Lung (tissue), 12 donors: Measurements from ENCODE around the gene AMN. TPM values are rescaled to one million over a fixed set of nuclear protein-coding genes. Genes with fewer than 3 reads are reported as not detected.
A peak's percentile ranks its signal among the peaks of the same experiment; 100 is the strongest.

Source experiments
- ATAC-seq: fragments of 200-7000 bp; cut with Tn5 transposase; one replicate; pipeline ENCODE4 v1.9.1; 2020; ENCODE audit warnings: moderate number of reproducible peaks; ENCODE audit not compliant: insufficient read depth, low FRiP score
- DNase-seq, 3 donors: peaks; one replicate each; pipeline ENCODE4 v3.0.0-alpha.2; 2013 to 2017
- H3K27ac ChIP-seq, 2 donors: one replicate each; pipeline ENCODE4 v1.5.1; 2013; ENCODE audit warnings: mild to moderate bottlenecking in 2 of 2, moderate library complexity in 2 of 2, control low read depth in 1 of 2, inconsistent platforms in 1 of 2, low read depth in 1 of 2, low read length in 1 of 2
- H3K27me3 ChIP-seq, 3 donors: one replicate each; pipeline ENCODE4 v1.5.1; 2013; ENCODE audit warnings: low read length in 2 of 3; ENCODE audit not compliant: control insufficient read depth in 3 of 3, insufficient read depth in 3 of 3
- H3K36me3 ChIP-seq, 4 donors: one replicate each; pipeline ENCODE4 v1.5.1; 2013; ENCODE audit warnings: low read length in 4 of 4, mild to moderate bottlenecking in 1 of 4, moderate library complexity in 1 of 4; ENCODE audit not compliant: control insufficient read depth in 4 of 4, insufficient read depth in 4 of 4
- H3K4me1 ChIP-seq, 5 donors: one replicate each; pipeline ENCODE4 v1.5.1; 2013; ENCODE audit warnings: low read length in 5 of 5, mild to moderate bottlenecking in 2 of 5, moderate library complexity in 1 of 5; ENCODE audit not compliant: control insufficient read depth in 5 of 5, insufficient read depth in 5 of 5
- H3K4me3 ChIP-seq: one replicate; pipeline ENCODE4 v1.5.1; 2013; ENCODE audit warnings: mild to moderate bottlenecking, control low read depth, moderate library complexity
- H3K9ac ChIP-seq, 2 donors: one replicate each; pipeline ENCODE4 v1.5.1; 2013; ENCODE audit warnings: low read length in 2 of 2, control low read depth in 1 of 2; ENCODE audit not compliant: insufficient read depth in 1 of 2
- H3K9me3 ChIP-seq, 4 donors: one replicate each; pipeline ENCODE4 v1.5.1; 2013; ENCODE audit warnings: low read length in 3 of 4, mild to moderate bottlenecking in 1 of 4, moderate library complexity in 1 of 4; ENCODE audit not compliant: control insufficient read depth in 4 of 4, insufficient read depth in 3 of 4
- WGBS, 2 donors: extraction: QIAGEN DNeasy Blood & Tissue Kit; methylation state at CpG; one replicate each; pipeline ENCODE4 v1.1.7; 2013; 5-methylcytosine and 5-hydroxymethylcytosine counted together
- polyA plus RNA-seq, 2 donors: library from polyadenylated mRNA; stranded (reverse); fragments of 200-250 nt; gene quantifications; one replicate each; pipeline ENCODE4 v1.2.1, GENCODE V29; 2013
- total RNA-seq, 2 donors: library from RNA; depleted of rRNA in 1 of 2; stranded (reverse); fragments of >200 nt in 1 of 2; gene quantifications; one replicate each; pipeline ENCODE4 v1.2.1, GENCODE V29; 2014 to 2021
- TF ChIP-seq, protein P1 (sequence below): IDR thresholded peaks from 2 replicates; pipeline ENCODE4 v1.5.1; 2012; ENCODE audit warnings: mild to moderate bottlenecking; ENCODE audit errors: control extremely low read depth, extremely low read depth
- donor health status: control.
- donor health status: control.
- donor health status: Bipolar disorder and iron deficiency.
- donor health status: healthy.
- donor health status: DM: yes; HTN: yes; CAD: no.

Gene AMN
- total and polyA plus RNA-seq, 4 donors, result 0.94 to 24.7 (median 12.6) TPM

DNA sequence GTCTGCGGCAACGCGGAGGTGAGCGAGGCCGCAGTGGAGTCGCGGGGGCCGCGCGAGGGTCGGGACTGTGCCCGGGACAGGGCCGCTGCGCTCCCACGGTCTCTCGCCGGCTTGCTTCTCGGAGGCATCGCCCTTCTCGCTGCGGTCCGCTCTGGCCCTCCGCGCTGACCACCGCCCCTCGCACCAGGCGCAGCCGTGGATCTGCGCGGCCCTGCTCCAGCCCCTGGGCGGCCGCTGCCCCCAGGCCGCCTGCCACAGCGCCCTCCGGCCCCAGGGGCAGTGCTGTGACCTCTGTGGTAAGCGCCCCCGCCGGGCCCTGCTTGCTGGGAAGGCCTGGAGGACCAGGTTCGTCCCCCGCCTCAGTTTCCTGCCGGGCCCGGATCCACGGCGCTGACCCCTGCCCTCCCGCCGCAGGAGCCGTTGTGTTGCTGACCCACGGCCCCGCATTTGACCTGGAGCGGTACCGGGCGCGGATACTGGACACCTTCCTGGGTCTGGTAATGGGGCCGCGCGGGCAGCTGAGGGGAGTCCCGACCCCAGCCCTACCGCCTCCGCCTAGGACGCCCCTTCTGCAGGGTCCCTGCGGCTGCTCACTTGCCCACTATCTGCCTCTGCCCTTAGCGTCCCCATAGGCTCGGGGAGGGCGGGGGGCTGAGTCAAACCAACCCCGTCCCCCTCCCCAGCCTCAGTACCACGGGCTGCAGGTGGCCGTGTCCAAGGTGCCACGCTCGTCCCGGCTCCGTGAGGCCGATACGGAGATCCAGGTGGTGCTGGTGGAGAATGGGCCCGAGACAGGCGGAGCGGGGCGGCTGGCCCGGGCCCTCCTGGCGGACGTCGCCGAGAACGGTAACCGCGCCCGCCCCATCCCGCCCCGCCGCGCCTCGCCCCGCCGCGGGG is 7.0 kb downstream of the AMN start:
- Histone ChIP-seq H3K36me3 (peaks cover 0 to 16% (median 8%) of the 10 kb centered on the region in 4 donors), H3K27ac (no peak overlapping the region), H3K27me3 (peaks cover 0 to 32% (median 15%) of the 10 kb centered on the region in 3 donors), H3K9me3 (peaks cover 0 to 2% (median 0%) of the 10 kb centered on the region in 4 donors), H3K4me1 (peaks cover 0 to 20% (median 0%) of the 10 kb centered on the region in 5 donors), H3K4me3 (peak overlapping the region; percentile 8), H3K9ac (no peak overlapping the region)
- TF ChIP-seq, protein P1, sequence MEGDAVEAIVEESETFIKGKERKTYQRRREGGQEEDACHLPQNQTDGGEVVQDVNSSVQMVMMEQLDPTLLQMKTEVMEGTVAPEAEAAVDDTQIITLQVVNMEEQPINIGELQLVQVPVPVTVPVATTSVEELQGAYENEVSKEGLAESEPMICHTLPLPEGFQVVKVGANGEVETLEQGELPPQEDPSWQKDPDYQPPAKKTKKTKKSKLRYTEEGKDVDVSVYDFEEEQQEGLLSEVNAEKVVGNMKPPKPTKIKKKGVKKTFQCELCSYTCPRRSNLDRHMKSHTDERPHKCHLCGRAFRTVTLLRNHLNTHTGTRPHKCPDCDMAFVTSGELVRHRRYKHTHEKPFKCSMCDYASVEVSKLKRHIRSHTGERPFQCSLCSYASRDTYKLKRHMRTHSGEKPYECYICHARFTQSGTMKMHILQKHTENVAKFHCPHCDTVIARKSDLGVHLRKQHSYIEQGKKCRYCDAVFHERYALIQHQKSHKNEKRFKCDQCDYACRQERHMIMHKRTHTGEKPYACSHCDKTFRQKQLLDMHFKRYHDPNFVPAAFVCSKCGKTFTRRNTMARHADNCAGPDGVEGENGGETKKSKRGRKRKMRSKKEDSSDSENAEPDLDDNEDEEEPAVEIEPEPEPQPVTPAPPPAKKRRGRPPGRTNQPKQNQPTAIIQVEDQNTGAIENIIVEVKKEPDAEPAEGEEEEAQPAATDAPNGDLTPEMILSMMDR, result no peak
- 4 to 6% methylated on average over 68 to 94 of the region's 94 CpGs for WGBS, 2 donors
- DNase-seq, result no peak
- ATAC-seq, result no peak

DNA sequence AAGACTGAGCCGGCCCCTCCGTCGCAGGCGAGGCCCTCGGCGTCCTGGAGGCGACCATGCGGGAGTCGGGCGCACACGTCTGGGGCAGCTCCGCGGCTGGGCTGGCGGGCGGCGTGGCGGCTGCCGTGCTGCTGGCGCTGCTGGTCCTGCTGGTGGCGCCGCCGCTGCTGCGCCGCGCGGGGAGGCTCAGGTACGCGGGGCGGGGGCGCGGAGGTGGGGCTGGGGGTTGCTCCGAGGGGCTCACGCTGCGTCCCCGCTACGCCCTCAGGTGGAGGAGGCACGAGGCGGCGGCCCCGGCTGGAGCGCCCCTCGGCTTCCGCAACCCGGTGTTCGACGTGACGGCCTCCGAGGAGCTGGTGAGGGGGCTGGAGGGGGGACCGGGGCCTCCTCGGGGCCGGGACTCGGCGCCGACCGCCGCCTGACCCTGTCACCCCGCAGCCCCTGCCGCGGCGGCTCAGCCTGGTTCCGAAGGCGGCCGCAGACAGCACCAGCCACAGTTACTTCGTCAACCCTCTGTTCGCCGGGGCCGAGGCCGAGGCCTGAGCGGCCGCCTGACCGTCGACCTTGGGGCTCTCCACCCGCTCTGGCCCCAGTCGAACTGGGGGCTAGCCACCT is 7.8 kb downstream of the AMN start:
- peaks cover 0 to 25% (median 10%) of the 10 kb centered on the region in 3 donors for H3K27me3 ChIP-seq
- H3K4me3 ChIP-seq, result no peak overlapping the region
- ATAC-seq, result no peak
- no peak overlapping the region for H3K27ac ChIP-seq
- no peak overlapping the region for H3K9ac ChIP-seq
- H3K36me3 ChIP-seq, result peaks cover 0 to 16% (median 8%) of the 10 kb centered on the region in 4 donors
- TF ChIP-seq, protein P1, result no peak
- peaks cover 0 to 20% (median 0%) of the 10 kb centered on the region in 5 donors for H3K4me1 ChIP-seq
- 9 to 12% methylated on average over 22 to 74 of the region's 74 CpGs for whole genome bisulfite sequencing, 2 donors
- peaks cover 0 to 2% (median 0%) of the 10 kb centered on the region in 4 donors for H3K9me3 ChIP-seq
- DNase-seq, result no peak

DNA sequence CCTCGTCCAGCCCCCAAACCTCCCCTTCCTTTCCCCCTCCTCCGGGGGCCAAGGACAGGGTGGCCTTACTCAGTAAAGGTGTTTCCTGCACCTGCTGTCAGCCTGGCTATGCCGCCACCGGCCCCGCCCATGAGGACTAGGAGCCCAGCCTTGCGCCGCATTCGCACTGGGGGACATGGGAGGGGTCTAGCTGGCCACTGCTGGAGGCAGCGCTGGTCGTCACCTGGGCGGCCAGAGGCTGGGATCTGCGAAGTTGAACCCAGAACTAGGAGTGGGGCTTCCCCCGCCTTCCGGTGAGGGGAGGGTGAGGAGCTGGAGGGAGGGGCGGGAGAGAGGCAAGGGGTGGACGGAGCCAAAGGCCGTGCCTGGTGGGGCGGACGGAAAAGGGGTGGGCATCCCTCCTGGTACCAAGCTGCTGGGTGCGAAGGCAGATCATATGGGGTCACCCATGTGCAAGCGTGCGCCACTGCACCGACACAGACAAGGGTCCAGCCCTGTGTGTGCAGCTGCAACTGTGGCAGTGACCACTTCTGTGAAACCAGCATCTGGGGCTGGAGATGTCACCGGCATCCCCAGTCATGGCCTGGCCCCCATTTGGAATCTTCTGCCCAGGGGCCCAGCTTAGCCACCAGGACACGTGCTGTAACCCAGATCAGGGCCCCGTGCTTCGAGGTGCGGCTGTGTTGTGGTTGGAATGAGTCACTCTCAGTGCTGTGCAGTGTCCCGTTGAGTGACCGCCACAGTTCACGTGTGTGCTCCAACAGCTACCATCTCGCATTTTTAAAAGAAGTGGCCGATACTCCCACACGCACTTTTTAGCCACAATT is 8.5 kb downstream of the AMN start:
- ATAC-seq, result no peak
- TF ChIP-seq, protein P1, result no peak
- H3K4me3 ChIP-seq, result no peak overlapping the region
- H3K9me3 ChIP-seq, result peaks cover 0 to 2% (median 0%) of the 10 kb centered on the region in 4 donors
- H3K4me1 ChIP-seq, result peaks cover 0 to 20% (median 0%) of the 10 kb centered on the region in 5 donors
- H3K36me3 ChIP-seq, result peaks cover 0 to 16% (median 8%) of the 10 kb centered on the region in 4 donors
- H3K9ac ChIP-seq, result no peak overlapping the region
- peaks cover 0 to 22% (median 8%) of the 10 kb centered on the region in 3 donors for H3K27me3 ChIP-seq
- 70 to 80% methylated on average over 32 to 34 of the region's 34 CpGs for WGBS, 2 donors
- no peak for DNase-seq
- no peak overlapping the region for H3K27ac ChIP-seq
